Kidney (tissue), 14 donors: Measurements from ENCODE around the gene PNMA8C. TPM values are rescaled to one million over a fixed set of nuclear protein-coding genes. Genes with fewer than 3 reads are reported as not detected.

ENCODE experiments used
- DNase-seq, 5 donors: peaks; one replicate each; pipeline ENCODE4 v3.0.0-alpha.2; 2013 to 2020
- FAIRE-seq: peaks from 2 replicates; lab custom pipeline; 2012; peaks lifted over from hg19 to GRCh38; lab: Jason Lieb, UNC
- H3K27ac ChIP-seq, 2 donors: one replicate each; pipeline ENCODE4 v1.7.0; 2013; ENCODE audit warnings: low read depth in 2 of 2, low read length in 2 of 2, inconsistent platforms in 1 of 2
- H3K27me3 ChIP-seq: one replicate; pipeline ENCODE4 v1.7.1; 2013; ENCODE audit warnings: low read length, inconsistent platforms; ENCODE audit not compliant: control insufficient read depth, insufficient read depth
- H3K36me3 ChIP-seq, 3 donors: one replicate each; pipeline versions ENCODE4 v1.7.0 to v1.7.1; 2013; ENCODE audit warnings: low read length in 3 of 3, control low read depth in 1 of 3, inconsistent platforms in 1 of 3; ENCODE audit not compliant: insufficient read depth in 3 of 3, control insufficient read depth in 2 of 3
- H3K4me1 ChIP-seq, 3 donors: one replicate each; pipeline versions ENCODE4 v1.7.0 to v1.7.1; 2013; ENCODE audit warnings: low read length in 3 of 3, inconsistent platforms in 1 of 3, low read depth in 1 of 3; ENCODE audit not compliant: control insufficient read depth in 2 of 3, insufficient read depth in 2 of 3
- H3K4me3 ChIP-seq, 3 donors: one replicate each; pipeline versions ENCODE4 v1.7.0 to v1.8.1; 2013; ENCODE audit warnings: low read length in 3 of 3, control low read depth in 1 of 3, inconsistent platforms in 1 of 3
- H3K9ac ChIP-seq, 3 donors: one replicate each; pipeline versions ENCODE4 v1.7.0 to v1.7.1; 2013; ENCODE audit warnings: low read length in 3 of 3, control low read depth in 1 of 3, inconsistent platforms in 1 of 3
- H3K9me3 ChIP-seq, 3 donors: one replicate each; pipeline versions ENCODE4 v1.7.0 to v1.7.1; 2013; ENCODE audit warnings: low read length in 3 of 3, control low read depth in 1 of 3, inconsistent platforms in 1 of 3; ENCODE audit not compliant: control insufficient read depth in 2 of 3, insufficient read depth in 1 of 3
- intact Hi-C: fragments of 100-400 bp; cut with DNase I; formaldehyde crosslinking; loops from one replicate; pipeline ENCODE4 v1.11.1; 2022
- polyA plus RNA-seq: library from polyadenylated mRNA; stranded (reverse); fragments of 350-450 nt; fragmentation: Illumina TruSeq; extraction: RNeasy Lipid Tissue Mini Kit (QIAGEN cat#74804); gene quantifications from one replicate; pipeline ENCODE4 v1.2.3, GENCODE V29; 2014; ENCODE audit warnings: low read depth, low replicate concordance; ENCODE audit not compliant: insufficient read depth
- total RNA-seq: library from RNA; stranded (reverse); fragmentation: NEBNext Ultra II Directional; extraction: Animal tissue kit (Norgen Biotek cat#: 25700); gene quantifications from one replicate; pipeline ENCODE4 v1.2.1, GENCODE V29; 2021
- TF ChIP-seq, protein P1 (sequence below): IDR thresholded peaks from 3 replicates; pipeline ENCODE4 v1.5.1; 2012; ENCODE audit warnings: mild to moderate bottlenecking, moderate library complexity, borderline replicate concordance; ENCODE audit not compliant: insufficient read depth; ENCODE audit errors: extremely low read depth
- donor health status: control.
- donor health status: control.
- donor health status: control.
- donor health status: control.
- donor health status: control.
- donor health status: DM: yes; HTN: yes; CAD: no.
- donor health status: Normal renal cell carcinoma (clear cell type).

Gene PNMA8C
- total and polyA plus RNA-seq, 2 donors from 2014 or later: 0.09 TPM

- Histone ChIP-seq H3K9me3 (no peaks in the 10 kb centered on the region), H3K4me3 (peak overlapping the region in 1 of 3 donors; percentile 2), H3K27me3 (no peaks in the 10 kb centered on the region), H3K36me3 (no peaks in the 10 kb centered on the region), H3K27ac (peak overlapping the region; percentile 20 to 55), H3K4me1 (peaks cover 0 to 26% (median 5%) of the 10 kb centered on the region in 3 donors), H3K9ac (peak overlapping the region in 1 of 3 donors; percentile 16)
- intact Hi-C loops: no loop called here
- peak in 4 of 5 donors; percentile 63 to 93 (median 81) for DNase-seq
- TF ChIP-seq, protein P1, sequence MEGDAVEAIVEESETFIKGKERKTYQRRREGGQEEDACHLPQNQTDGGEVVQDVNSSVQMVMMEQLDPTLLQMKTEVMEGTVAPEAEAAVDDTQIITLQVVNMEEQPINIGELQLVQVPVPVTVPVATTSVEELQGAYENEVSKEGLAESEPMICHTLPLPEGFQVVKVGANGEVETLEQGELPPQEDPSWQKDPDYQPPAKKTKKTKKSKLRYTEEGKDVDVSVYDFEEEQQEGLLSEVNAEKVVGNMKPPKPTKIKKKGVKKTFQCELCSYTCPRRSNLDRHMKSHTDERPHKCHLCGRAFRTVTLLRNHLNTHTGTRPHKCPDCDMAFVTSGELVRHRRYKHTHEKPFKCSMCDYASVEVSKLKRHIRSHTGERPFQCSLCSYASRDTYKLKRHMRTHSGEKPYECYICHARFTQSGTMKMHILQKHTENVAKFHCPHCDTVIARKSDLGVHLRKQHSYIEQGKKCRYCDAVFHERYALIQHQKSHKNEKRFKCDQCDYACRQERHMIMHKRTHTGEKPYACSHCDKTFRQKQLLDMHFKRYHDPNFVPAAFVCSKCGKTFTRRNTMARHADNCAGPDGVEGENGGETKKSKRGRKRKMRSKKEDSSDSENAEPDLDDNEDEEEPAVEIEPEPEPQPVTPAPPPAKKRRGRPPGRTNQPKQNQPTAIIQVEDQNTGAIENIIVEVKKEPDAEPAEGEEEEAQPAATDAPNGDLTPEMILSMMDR: no peak
- FAIRE-seq: no peak
These were observed 20.1 kb downstream of the PNMA8C start for GRCh38 chr19:46408664-46409039.

- Histone ChIP-seq H3K9me3 (no peaks in the 10 kb centered on the region), H3K27ac (peak overlapping the region; percentile 20 to 55), H3K27me3 (no peaks in the 10 kb centered on the region), H3K4me1 (peaks cover 0 to 24% (median 5%) of the 10 kb centered on the region in 3 donors), H3K36me3 (no peaks in the 10 kb centered on the region), H3K9ac (peak overlapping the region in 1 of 3 donors; percentile 16), H3K4me3 (peak overlapping the region in 1 of 3 donors; percentile 42)
- intact Hi-C loops: no loop called here
- DNase-seq: peak in 1 of 5 donors; percentile 42
- no peak for FAIRE-seq
- TF ChIP-seq, protein P1: no peak
These were observed 20.7 kb downstream of the PNMA8C start for GRCh38 chr19:46407856-46408663.

- no peaks in the 10 kb centered on the region for H3K27me3 ChIP-seq
These were observed 21.8 kb downstream of the PNMA8C start for GRCh38 chr19:46406976-46407375.

More at GRCh38 chr19:46406976-46407375, 21.8 kb downstream of the PNMA8C start:
- intact Hi-C loops: no loop called here
- Histone ChIP-seq H3K36me3 (no peaks in the 10 kb centered on the region), H3K4me3 (no peak overlapping the region), H3K9me3 (no peaks in the 10 kb centered on the region), H3K27ac (no peak overlapping the region), H3K9ac (no peak overlapping the region), H3K4me1 (peaks cover 0 to 26% (median 5%) of the 10 kb centered on the region in 3 donors)
- DNase-seq: peak in 3 of 5 donors; percentile 16 to 52 (median 29)
- no peak for FAIRE-seq
- TF ChIP-seq, protein P1: no peak
